ENCODE data around the gene SDK1.

DNA sequence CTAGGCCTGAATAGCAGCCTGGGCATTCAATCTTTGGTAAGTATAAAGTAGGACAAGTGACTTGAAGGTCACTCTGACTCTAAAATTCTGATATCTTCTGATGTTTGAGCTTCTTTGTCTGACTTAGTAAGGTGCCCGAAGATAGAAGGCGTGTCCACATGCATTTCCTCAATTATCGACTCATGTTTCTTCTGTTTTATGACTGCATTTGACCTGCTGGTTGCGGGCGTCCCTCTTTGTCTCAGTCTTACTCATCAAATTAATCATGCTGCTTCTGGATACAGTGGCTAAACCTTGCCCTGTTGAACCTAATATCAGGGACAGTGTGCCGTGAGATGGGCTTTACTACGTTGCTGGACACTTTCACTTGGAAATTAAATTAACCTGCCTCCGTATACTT is 534.1 kb downstream of the SDK1 start:
- TF ChIP-seq POLR2A (IDR thresholded peaks at IDR 0.05) = no peak
- TF ChIP-seq, protein P1, sequence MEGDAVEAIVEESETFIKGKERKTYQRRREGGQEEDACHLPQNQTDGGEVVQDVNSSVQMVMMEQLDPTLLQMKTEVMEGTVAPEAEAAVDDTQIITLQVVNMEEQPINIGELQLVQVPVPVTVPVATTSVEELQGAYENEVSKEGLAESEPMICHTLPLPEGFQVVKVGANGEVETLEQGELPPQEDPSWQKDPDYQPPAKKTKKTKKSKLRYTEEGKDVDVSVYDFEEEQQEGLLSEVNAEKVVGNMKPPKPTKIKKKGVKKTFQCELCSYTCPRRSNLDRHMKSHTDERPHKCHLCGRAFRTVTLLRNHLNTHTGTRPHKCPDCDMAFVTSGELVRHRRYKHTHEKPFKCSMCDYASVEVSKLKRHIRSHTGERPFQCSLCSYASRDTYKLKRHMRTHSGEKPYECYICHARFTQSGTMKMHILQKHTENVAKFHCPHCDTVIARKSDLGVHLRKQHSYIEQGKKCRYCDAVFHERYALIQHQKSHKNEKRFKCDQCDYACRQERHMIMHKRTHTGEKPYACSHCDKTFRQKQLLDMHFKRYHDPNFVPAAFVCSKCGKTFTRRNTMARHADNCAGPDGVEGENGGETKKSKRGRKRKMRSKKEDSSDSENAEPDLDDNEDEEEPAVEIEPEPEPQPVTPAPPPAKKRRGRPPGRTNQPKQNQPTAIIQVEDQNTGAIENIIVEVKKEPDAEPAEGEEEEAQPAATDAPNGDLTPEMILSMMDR (IDR thresholded peaks at IDR 0.05) = no peak

All from body of pancreas (tissue), 4 donors.